COLO668 (cell line): ENCODE measurements around the gene TP63.
"Not testable (repeated sequence)": the region's sequence is repeated elsewhere in the genome, so short reads cannot be mapped to it uniquely, and the experiment has no call there.

Source experiments
- DNase-seq: peaks from one replicate; lab custom pipeline; 2025; ENCODE audit not compliant: unreplicated experiment; lab: John Stamatoyannopoulos, UW

TP63 gene

GRCh38 chr3:189631373-189631408 lies at the start of gene TP63:
TP63 (plus strand) TSS chr3:189631389; CDS start chr3:189631516, 127 bp downstream.
- DNase-seq: no peak

GRCh38 chr3:189582179-189582578 lies 49.0 kb upstream of the TP63 start:
- DNase-seq: no peak

GRCh38 chr3:189584645-189585044 lies 46.5 kb upstream of the TP63 start:
- no peak for DNase-seq

- no peak for DNase-seq
These were observed 44.1 kb upstream of the TP63 start for GRCh38 chr3:189586941-189587663.

- DNase-seq: no peak
These were observed 43.5 kb upstream of the TP63 start for GRCh38 chr3:189587664-189588040.

- no peak for DNase-seq
These were observed 43.1 kb upstream of the TP63 start for GRCh38 chr3:189588070-189588469.

GRCh38 chr3:189588475-189589178 lies 42.6 kb upstream of the TP63 start:
- no peak for DNase-seq

GRCh38 chr3:189589179-189589569 lies 42.0 kb upstream of the TP63 start:
- no peak for DNase-seq

- DNase-seq: no peak
These were observed 41.0 kb upstream of the TP63 start for GRCh38 chr3:189590223-189590622.

GRCh38 chr3:189593581-189593980 lies 37.6 kb upstream of the TP63 start:
- no peak for DNase-seq

- DNase-seq: not testable (repeated sequence)
These were observed 34.9 kb upstream of the TP63 start for GRCh38 chr3:189596078-189596979.

- DNase-seq: no peak
These were observed 33.3 kb upstream of the TP63 start for GRCh38 chr3:189597918-189598317.

- DNase-seq: no peak
These were observed 32.5 kb upstream of the TP63 start for GRCh38 chr3:189598530-189599225.

- DNase-seq: no peak
These were observed 28.7 kb upstream of the TP63 start for GRCh38 chr3:189602471-189602870.

- DNase-seq: no peak
These were observed 25.5 kb upstream of the TP63 start for GRCh38 chr3:189605717-189606116.

- DNase-seq: no peak
These were observed 24.4 kb upstream of the TP63 start for GRCh38 chr3:189606774-189607173.

- DNase-seq: not testable (repeated sequence)
These were observed 18.5 kb upstream of the TP63 start for GRCh38 chr3:189612641-189613040.

GRCh38 chr3:189613122-189613521 lies 18.1 kb upstream of the TP63 start:
- DNase-seq: no peak

- no peak for DNase-seq
These were observed 9.1 kb upstream of the TP63 start for GRCh38 chr3:189621948-189622603.

- DNase-seq: no peak
These were observed 8.6 kb upstream of the TP63 start for GRCh38 chr3:189622629-189623028.

GRCh38 chr3:189624130-189624529 lies 7.1 kb upstream of the TP63 start:
- DNase-seq: no peak
